ENCODE measurements around the gene PTPRG. TPM values are rescaled to one million over a fixed set of nuclear protein-coding genes. Genes with fewer than 3 reads are reported as not detected.

PTPRG gene
- total RNA-seq, 1 experiment from 2014 or later: 0.73 TPM

DNA sequence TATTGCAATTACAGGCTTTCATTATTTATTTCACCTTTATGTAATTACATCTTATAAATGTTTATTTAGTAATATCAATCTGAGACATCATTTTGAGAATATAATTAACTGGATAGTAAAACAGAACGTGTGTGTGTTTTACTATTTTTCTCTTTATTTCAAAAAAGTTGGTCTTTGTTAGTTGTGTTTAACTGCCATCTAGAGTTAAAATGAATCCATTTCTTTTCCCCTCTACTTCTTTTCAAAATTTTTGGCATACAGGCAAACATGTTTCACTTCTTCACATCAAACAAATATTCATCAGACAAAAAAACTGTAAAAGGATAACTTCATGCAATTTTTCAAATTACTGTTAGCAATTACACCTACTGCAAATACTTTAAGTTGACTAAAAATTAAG, 750.8 kb downstream of the PTPRG start:
- Histone ChIP-seq H3K4me1 (ENCODE audit: insufficient read depth, low read length) (no peaks in the 10 kb centered on the region), H3K27me3 (ENCODE audit: low read length) (no peaks in the 10 kb centered on the region), H3K36me3 (ENCODE audit: low read depth, low read length) (no peaks in the 10 kb centered on the region), H3K9me3 (ENCODE audit: low read length) (no peaks in the 10 kb centered on the region), H3K9me2 (replicated peaks; ENCODE audit: low read length) (no peaks in the 10 kb centered on the region), H3F3A (ENCODE audit: low read length, unreplicated experiment) (no peaks in the 10 kb centered on the region), H3K4me3 (ENCODE audit: low read length) (no peak overlapping the region), H3K9ac (ENCODE audit: low read length) (no peak overlapping the region), H4K20me1 (ENCODE audit: low read length) (no peaks in the 10 kb centered on the region), H3K4me2 (ENCODE audit: low read length) (no peak overlapping the region), H3K79me2 (ENCODE audit: low read length) (no peaks in the 10 kb centered on the region), H2AFZ (ENCODE audit: low read length) (no peak overlapping the region), H3K27ac (ENCODE audit: low read length) (no peak overlapping the region)
- POLR2A ChIA-PET (ENCODE audit: unreplicated experiment): no interaction called here
- no TSS peak for BruUV-seq (replicated peaks)
- intact Hi-C loops (cut with micrococcal nuclease): loop anchor here (1.0 kb wide), 1 partner anchor 111 kb away; no protein-coding TSS in a partner anchor
- ATAC-seq (no peak), DNase-seq (no peak)
- CTCF ChIA-PET: no interaction called here
- TF ChIP-seq, protein P1, sequence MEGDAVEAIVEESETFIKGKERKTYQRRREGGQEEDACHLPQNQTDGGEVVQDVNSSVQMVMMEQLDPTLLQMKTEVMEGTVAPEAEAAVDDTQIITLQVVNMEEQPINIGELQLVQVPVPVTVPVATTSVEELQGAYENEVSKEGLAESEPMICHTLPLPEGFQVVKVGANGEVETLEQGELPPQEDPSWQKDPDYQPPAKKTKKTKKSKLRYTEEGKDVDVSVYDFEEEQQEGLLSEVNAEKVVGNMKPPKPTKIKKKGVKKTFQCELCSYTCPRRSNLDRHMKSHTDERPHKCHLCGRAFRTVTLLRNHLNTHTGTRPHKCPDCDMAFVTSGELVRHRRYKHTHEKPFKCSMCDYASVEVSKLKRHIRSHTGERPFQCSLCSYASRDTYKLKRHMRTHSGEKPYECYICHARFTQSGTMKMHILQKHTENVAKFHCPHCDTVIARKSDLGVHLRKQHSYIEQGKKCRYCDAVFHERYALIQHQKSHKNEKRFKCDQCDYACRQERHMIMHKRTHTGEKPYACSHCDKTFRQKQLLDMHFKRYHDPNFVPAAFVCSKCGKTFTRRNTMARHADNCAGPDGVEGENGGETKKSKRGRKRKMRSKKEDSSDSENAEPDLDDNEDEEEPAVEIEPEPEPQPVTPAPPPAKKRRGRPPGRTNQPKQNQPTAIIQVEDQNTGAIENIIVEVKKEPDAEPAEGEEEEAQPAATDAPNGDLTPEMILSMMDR (conservative IDR thresholded peaks at IDR 0.05; ENCODE audit: low read depth, low read length): no peak
- no peak for TF ChIP-seq EZH2 (IDR thresholded peaks at IDR 0.05; ENCODE audit: low read length, unreplicated experiment)

DNA sequence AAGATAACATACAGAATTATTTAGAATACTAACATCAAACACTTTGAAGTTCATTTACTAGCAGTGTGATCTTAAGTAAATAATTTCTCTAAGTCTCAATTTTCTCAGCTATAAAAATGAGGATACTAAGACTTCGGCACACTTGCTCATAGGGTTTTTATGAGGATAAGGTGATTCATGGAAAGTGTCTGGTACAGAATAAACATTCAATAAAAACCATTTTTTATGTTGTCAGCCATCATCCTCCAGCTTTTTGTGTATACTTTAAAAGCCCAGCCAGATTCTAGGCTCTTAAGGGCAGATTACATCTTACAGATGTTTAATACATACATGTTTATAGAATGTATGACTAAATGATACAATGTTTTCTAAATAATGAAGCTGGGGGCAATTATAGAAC, 755.2 kb downstream of the PTPRG start:
- CTCF ChIA-PET: no interaction called here
- no peaks in the 10 kb centered on the region for H3K36me3 ChIP-seq (ENCODE audit: low read depth, low read length)
- no peaks in the 10 kb centered on the region for H3K27me3 ChIP-seq (ENCODE audit: low read length)
- H4K20me1 ChIP-seq (ENCODE audit: low read length): no peaks in the 10 kb centered on the region
- POLR2A ChIA-PET (ENCODE audit: unreplicated experiment): no interaction called here
- ATAC-seq (peak; percentile 62), DNase-seq (peak; percentile 27)
- no TSS peak for BruUV-seq (replicated peaks)
- H3K27ac ChIP-seq (ENCODE audit: low read length): no peak overlapping the region
- no peaks in the 10 kb centered on the region for H3K4me1 ChIP-seq (ENCODE audit: insufficient read depth, low read length)
- H2AFZ ChIP-seq (ENCODE audit: low read length): no peak overlapping the region
- no peak overlapping the region for H3K9ac ChIP-seq (ENCODE audit: low read length)
- H3K9me3 ChIP-seq (ENCODE audit: low read length): no peaks in the 10 kb centered on the region
- no peaks in the 10 kb centered on the region for H3K79me2 ChIP-seq (ENCODE audit: low read length)
- no peaks in the 10 kb centered on the region for H3K9me2 ChIP-seq (replicated peaks; ENCODE audit: low read length)
- intact Hi-C loops (cut with micrococcal nuclease): no loop called here
- H3K4me2 ChIP-seq (ENCODE audit: low read length): no peak overlapping the region
- H3F3A ChIP-seq (ENCODE audit: low read length, unreplicated experiment): no peaks in the 10 kb centered on the region
- TF ChIP-seq, protein P1 (conservative IDR thresholded peaks at IDR 0.05; ENCODE audit: low read depth, low read length): no peak
- TF ChIP-seq EZH2phosphoT487 (IDR thresholded peaks at IDR 0.05; ENCODE audit: borderline replicate concordance, low read length) (no peak), EZH2 (IDR thresholded peaks at IDR 0.05; ENCODE audit: low read length, unreplicated experiment) (no peak)
- H3K4me3 ChIP-seq (ENCODE audit: low read length): no peak overlapping the region

DNA sequence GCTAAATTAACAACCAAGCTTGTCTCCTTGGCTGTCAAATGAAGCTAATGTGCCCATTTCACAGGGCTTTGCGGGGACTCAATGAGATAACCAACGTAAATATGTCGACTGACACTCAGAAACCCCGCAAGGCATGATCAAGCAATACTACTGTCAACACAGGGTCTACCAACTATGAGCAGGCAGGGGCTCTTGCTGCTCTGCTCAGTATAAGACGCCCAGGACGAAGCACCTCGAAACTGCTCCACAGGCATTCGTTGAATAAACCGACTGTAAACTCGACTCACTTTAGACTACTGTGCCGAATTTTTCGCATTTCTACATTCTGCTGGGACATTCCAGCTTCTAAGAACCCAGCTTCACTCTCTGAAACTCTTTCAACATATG, 757.0 kb downstream of the PTPRG start:
- TF ChIP-seq EZH2 (IDR thresholded peaks at IDR 0.05; ENCODE audit: low read length, unreplicated experiment) (no peak), EZH2phosphoT487 (IDR thresholded peaks at IDR 0.05; ENCODE audit: borderline replicate concordance, low read length) (no peak)
- TF ChIP-seq, protein P1 (conservative IDR thresholded peaks at IDR 0.05; ENCODE audit: low read depth, low read length): no peak

More for the DNA sequence above, 757.0 kb downstream of the PTPRG start:
- H3K4me2 ChIP-seq (ENCODE audit: low read length): peak overlapping the region; percentile 77
- ChIA-PET CTCF (no interaction called here), POLR2A (ENCODE audit: unreplicated experiment) (no interaction called here)
- H3K36me3 ChIP-seq (ENCODE audit: low read depth, low read length): no peaks in the 10 kb centered on the region
- H4K20me1 ChIP-seq (ENCODE audit: low read length): no peaks in the 10 kb centered on the region
- ATAC-seq (no peak), DNase-seq (no peak)
- H3F3A ChIP-seq (ENCODE audit: low read length, unreplicated experiment): no peaks in the 10 kb centered on the region
- H3K9ac ChIP-seq (ENCODE audit: low read length): peak overlapping the region; percentile 39
- H3K9me2 ChIP-seq (replicated peaks; ENCODE audit: low read length): no peaks in the 10 kb centered on the region
- no peaks in the 10 kb centered on the region for H3K9me3 ChIP-seq (ENCODE audit: low read length)
- intact Hi-C loops (cut with micrococcal nuclease): no loop called here
- no peaks in the 10 kb centered on the region for H3K27me3 ChIP-seq (ENCODE audit: low read length)
- H3K27ac ChIP-seq (ENCODE audit: low read length): no peak overlapping the region
- H3K79me2 ChIP-seq (ENCODE audit: low read length): no peaks in the 10 kb centered on the region
- peak overlapping the region; percentile 76 for H2AFZ ChIP-seq (ENCODE audit: low read length)
- H3K4me1 ChIP-seq (ENCODE audit: insufficient read depth, low read length): no peaks in the 10 kb centered on the region
- peak overlapping the region; percentile 66 for H3K4me3 ChIP-seq (ENCODE audit: low read length)
- BruUV-seq (replicated peaks): TSS peak; percentile 68

Measured in PC-3 (cell line).